CD4-positive, alpha-beta T cell (primary cell): ENCODE measurements around the gene ADGRG6. TPM values are rescaled to one million over a fixed set of nuclear protein-coding genes. Genes with fewer than 3 reads are reported as not detected.

Experiments used
- ATAC-seq: fragments of 200-7000 bp; cut with Tn5 transposase; one replicate; pipeline ENCODE4 v1.10.0; 2022; ENCODE audit warnings: mild to moderate bottlenecking; ENCODE audit not compliant: poor library complexity
- CTCF ChIA-PET: fragments of 350-600 bp; sonication (Branson Sonifier 250); formaldehyde crosslinking; loops from one replicate; lab custom pipeline; 2021; ENCODE audit warnings: antibody characterized with exemption, inconsistent platforms; lab: Charles Lee
- POLR2A ChIA-PET: fragments of 350-600 bp; sonication (Branson Sonifier 250); formaldehyde crosslinking; loops from one replicate; lab custom pipeline; 2021; ENCODE audit warnings: antibody characterized with exemption, inconsistent platforms; lab: Charles Lee
- DNase-seq, 14 experiments: peaks; one replicate each; pipeline ENCODE4 v3.0.0-alpha.2; 2013 to 2020; ENCODE audit warnings: mixed read lengths in 2 of 14
- H3K27ac ChIP-seq, 2 donors: one replicate each; pipeline versions ENCODE4 v1.5.1 to v1.7.0; 2013; ENCODE audit warnings: low read length in 2 of 2, low read depth in 1 of 2, mild to moderate bottlenecking in 1 of 2
- H3K27me3 ChIP-seq, 2 experiments: 1 replicate in 1 of 2; 2 replicates in 1 of 2; pipeline versions ENCODE4 v1.6.1 to v1.7.0; 2013; ENCODE audit warnings: low read length in 2 of 2, control low read depth in 1 of 2, mild to moderate bottlenecking in 1 of 2, moderate library complexity in 1 of 2; ENCODE audit not compliant: insufficient read depth in 2 of 2, control insufficient read depth in 1 of 2
- H3K36me3 ChIP-seq: one replicate; pipeline ENCODE4 v1.6.1; 2013; ENCODE audit warnings: low read length, control low read depth; ENCODE audit not compliant: insufficient read depth
- H3K4me1 ChIP-seq: one replicate; pipeline ENCODE4 v1.6.1; 2013; ENCODE audit warnings: low read length, control low read depth; ENCODE audit not compliant: insufficient read depth
- H3K4me3 ChIP-seq: one replicate; pipeline ENCODE4 v1.5.1; 2013; ENCODE audit warnings: mild to moderate bottlenecking, low read length, moderate library complexity
- H3K9me3 ChIP-seq, 2 experiments: 1 replicate in 1 of 2; 2 replicates in 1 of 2; pipeline versions ENCODE4 v1.6.1 to v1.7.0; 2013; ENCODE audit warnings: low read length in 2 of 2, mild to moderate bottlenecking in 2 of 2, control low read depth in 1 of 2, moderate library complexity in 1 of 2; ENCODE audit not compliant: control insufficient read depth in 1 of 2, insufficient read depth in 1 of 2
- H3K27ac Mint-ChIP-seq: one replicate; pipeline ENCODE4 v1.8.0; 2020; ENCODE audit warnings: mixed read lengths
- H3K27me3 Mint-ChIP-seq: one replicate; pipeline ENCODE4 v1.8.0; 2021; ENCODE audit warnings: mixed read lengths
- H3K36me3 Mint-ChIP-seq: one replicate; pipeline ENCODE4 v1.8.0; 2021; ENCODE audit warnings: low read depth, mixed read lengths
- H3K4me1 Mint-ChIP-seq: one replicate; pipeline ENCODE4 v1.8.0; 2021; ENCODE audit warnings: low read depth, mixed read lengths
- H3K4me3 Mint-ChIP-seq: one replicate; pipeline ENCODE4 v1.8.0; 2020; ENCODE audit warnings: mild to moderate bottlenecking, mixed read lengths
- H3K9me3 Mint-ChIP-seq: one replicate; pipeline ENCODE4 v1.8.0; 2020; ENCODE audit warnings: mixed read lengths
- intact Hi-C, 2 experiments: fragments of 100-400 bp; cut with DNase I in 1 of 2; cut with micrococcal nuclease in 1 of 2; formaldehyde crosslinking; loops; one replicate each; pipeline versions ENCODE4 v1.15.1 to v1.9.0; 2023 to 2025; cut with DNase I, micrococcal nuclease
- total RNA-seq, 174 experiments: library from RNA in 2 of 174; stranded (reverse) in 2 of 174; gene quantifications; one replicate each; pipeline ENCODE4 v1.2.3 and lab custom pipeline; 2021 to 2026
- TF ChIP-seq, protein P1 (sequence below): fragments of 200-600 bp; IDR thresholded peaks from one replicate; pipeline ENCODE4 v1.8.0; 2022; ENCODE audit warnings: antibody characterized with exemption, mild to moderate bottlenecking

The ADGRG6 gene
- total RNA-seq, 2 experiments from 2014 or later: 0.31 to 0.63 TPM

DNA sequence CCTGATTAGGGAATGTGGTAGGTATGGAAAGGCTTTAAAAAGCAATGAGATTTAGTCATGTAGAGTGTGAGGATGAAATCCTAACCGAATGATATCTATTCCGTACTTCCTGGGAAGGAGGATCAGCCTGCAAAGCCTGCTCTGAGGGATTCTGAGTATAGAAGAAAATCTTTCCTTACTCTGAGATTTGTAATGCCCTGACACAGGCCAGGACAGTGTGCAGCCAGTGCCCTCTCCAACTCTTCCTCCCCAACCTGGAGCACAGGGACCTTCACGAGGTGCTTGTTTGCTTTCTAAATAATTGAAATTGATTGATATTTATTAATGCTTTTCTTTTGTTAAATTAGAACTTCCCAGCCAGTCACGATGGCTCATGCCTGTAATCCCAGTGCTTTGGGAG is 131.6 kb downstream of the ADGRG6 start:
- POLR2A ChIA-PET: no interaction called here
- Histone ChIP-seq H3K27ac (no peak overlapping the region), H3K4me3 (no peak overlapping the region), H3K27me3 (no peaks in the 10 kb centered on the region), H3K9me3 (peaks cover 0 to 3% of the 10 kb centered on the region in 2 experiments), H3K4me1 (no peaks in the 10 kb centered on the region), H3K36me3 (no peaks in the 10 kb centered on the region)
- Mint-ChIP-seq H3K36me3 (no peaks in the 10 kb centered on the region), H3K27ac (no peak overlapping the region), H3K27me3 (no peaks in the 10 kb centered on the region), H3K4me1 (no peaks in the 10 kb centered on the region), H3K4me3 (no peak overlapping the region), H3K9me3 (no peaks in the 10 kb centered on the region)
- ATAC-seq: no peak
- CTCF ChIA-PET: no interaction called here
- intact Hi-C loops: no loop called here
- TF ChIP-seq, protein P1, sequence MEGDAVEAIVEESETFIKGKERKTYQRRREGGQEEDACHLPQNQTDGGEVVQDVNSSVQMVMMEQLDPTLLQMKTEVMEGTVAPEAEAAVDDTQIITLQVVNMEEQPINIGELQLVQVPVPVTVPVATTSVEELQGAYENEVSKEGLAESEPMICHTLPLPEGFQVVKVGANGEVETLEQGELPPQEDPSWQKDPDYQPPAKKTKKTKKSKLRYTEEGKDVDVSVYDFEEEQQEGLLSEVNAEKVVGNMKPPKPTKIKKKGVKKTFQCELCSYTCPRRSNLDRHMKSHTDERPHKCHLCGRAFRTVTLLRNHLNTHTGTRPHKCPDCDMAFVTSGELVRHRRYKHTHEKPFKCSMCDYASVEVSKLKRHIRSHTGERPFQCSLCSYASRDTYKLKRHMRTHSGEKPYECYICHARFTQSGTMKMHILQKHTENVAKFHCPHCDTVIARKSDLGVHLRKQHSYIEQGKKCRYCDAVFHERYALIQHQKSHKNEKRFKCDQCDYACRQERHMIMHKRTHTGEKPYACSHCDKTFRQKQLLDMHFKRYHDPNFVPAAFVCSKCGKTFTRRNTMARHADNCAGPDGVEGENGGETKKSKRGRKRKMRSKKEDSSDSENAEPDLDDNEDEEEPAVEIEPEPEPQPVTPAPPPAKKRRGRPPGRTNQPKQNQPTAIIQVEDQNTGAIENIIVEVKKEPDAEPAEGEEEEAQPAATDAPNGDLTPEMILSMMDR: no peak
- DNase-seq: no peak

DNA sequence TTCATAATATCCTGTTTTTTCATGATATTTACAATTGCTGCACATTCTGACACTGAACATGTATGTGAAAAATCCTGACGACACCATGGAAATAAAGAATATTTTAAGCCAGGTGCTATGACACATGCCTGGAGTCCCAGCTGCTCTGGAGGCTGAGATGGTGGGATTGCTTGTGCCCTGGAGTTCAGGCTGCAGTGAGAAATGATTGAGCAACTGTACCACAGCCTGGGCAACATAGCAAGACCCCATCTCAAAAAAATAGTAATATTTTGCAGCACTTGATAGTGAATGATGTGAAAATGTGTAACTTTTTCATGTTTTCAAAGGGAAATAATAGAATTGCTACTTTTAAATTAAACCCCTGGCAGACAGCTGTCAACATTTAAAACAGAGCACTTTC is 137.1 kb downstream of the ADGRG6 start:
- no peak overlapping the region for H3K4me3 ChIP-seq
- no peaks in the 10 kb centered on the region for H3K36me3 Mint-ChIP-seq
- H3K4me1 ChIP-seq: no peaks in the 10 kb centered on the region
- no peak overlapping the region for H3K27ac ChIP-seq
- TF ChIP-seq, protein P1: no peak
- no peaks in the 10 kb centered on the region for H3K9me3 ChIP-seq
- ATAC-seq (no peak), DNase-seq (no peak)
- H3K27ac Mint-ChIP-seq: no peak overlapping the region
- ChIA-PET POLR2A (no interaction called here), CTCF (no interaction called here)
- intact Hi-C loops: no loop called here
- no peaks in the 10 kb centered on the region for H3K4me1 Mint-ChIP-seq
- H3K9me3 Mint-ChIP-seq: no peaks in the 10 kb centered on the region
- no peak overlapping the region for H3K4me3 Mint-ChIP-seq
- no peaks in the 10 kb centered on the region for H3K36me3 ChIP-seq
- H3K27me3 ChIP-seq: no peaks in the 10 kb centered on the region
- H3K27me3 Mint-ChIP-seq: peaks cover 5% of the 10 kb centered on the region

DNA sequence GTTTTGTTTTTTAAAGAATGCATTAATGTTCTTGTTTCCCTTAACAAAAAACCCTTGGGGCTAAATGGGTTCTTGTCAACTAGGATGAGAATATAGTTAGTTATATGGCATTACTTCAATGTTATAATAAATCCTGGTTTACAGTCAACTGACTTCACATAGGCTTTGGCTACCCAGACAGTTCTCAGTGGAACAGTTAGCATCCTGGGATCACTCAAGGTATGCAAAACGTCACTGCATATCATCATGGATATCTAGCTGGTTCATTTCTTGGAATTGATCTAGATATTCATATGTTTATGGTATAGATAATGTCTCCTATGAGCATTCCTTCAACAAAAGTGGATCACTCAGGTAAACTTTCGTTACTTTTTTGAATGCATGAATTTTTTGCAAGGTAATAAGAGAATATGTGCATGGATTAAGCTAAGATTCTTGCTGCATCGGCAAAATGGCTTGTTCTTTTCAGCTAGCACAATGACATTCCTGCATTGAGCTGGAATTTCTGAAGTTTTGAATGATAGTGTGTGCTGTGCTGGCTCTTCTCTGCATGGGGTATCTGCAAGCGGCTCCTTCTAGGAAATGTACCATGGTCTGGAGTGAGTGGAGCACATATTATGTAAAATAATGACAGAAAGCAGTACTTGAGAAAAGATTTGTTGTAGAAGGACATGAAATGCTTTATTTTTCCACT is 138.9 kb downstream of the ADGRG6 start:
- Histone ChIP-seq H3K27me3 (no peaks in the 10 kb centered on the region), H3K4me3 (no peak overlapping the region), H3K36me3 (no peaks in the 10 kb centered on the region), H3K9me3 (no peaks in the 10 kb centered on the region), H3K27ac (no peak overlapping the region), H3K4me1 (no peaks in the 10 kb centered on the region)
- Mint-ChIP-seq H3K36me3 (no peaks in the 10 kb centered on the region), H3K27ac (no peak overlapping the region), H3K27me3 (peaks cover 5% of the 10 kb centered on the region), H3K9me3 (no peaks in the 10 kb centered on the region), H3K4me3 (no peak overlapping the region), H3K4me1 (no peaks in the 10 kb centered on the region)
- TF ChIP-seq, protein P1: no peak
- ATAC-seq: no peak
- intact Hi-C loops: no loop called here
- ChIA-PET POLR2A (no interaction called here), CTCF (no interaction called here)
- no peak for DNase-seq
